ENCODE results near the gene ATR. TPM values are rescaled to one million over a fixed set of nuclear protein-coding genes. Genes with fewer than 3 reads are reported as not detected.

The ATR gene
- total and polyA plus RNA-seq, 10 of the 15 experiments (the other 5 are each of a cell fraction or from before 2014, with no cell fraction given) = 21.0 to 41.5 (median 30.1) TPM

DNA sequence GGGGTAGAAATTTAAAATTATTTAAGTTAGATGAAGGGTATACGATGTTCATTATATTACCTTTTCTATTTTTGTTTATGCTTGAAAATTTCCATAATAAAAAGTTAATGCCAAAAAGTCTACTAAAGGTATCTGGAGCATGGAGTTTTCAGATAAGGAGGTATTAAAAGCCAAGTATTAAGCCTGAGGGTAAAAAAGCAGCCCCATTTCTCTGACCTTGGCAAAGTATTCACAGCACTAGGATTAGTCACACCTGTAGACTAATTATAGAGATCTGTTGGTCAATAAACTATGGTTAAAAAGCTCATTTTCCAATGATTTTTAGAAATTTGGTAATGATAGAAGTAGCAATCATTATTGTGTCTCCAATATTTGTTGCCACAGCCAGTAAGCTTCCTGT lies 153.8 kb downstream of the ATR start:
- intact Hi-C loops (cut with micrococcal nuclease; ENCODE audit: unreplicated experiment) = no loop called here

GRCh38 chr3:142418926-142419592 lies 159.5 kb downstream of the ATR start:
- H3K9me3 ChIP-seq (replicated peaks; ENCODE audit: control insufficient read depth, insufficient read depth, low read length) = no peaks in the 10 kb centered on the region
- H3K4me3 ChIP-seq = no peak overlapping the region
- H4K20me1 ChIP-seq (ENCODE audit: control insufficient read depth, insufficient read depth) = no peaks in the 10 kb centered on the region
- SMC1A ChIA-PET (ENCODE audit: uncharacterized antibody, unreplicated experiment) = no interaction called here
- CTCF ChIA-PET = no interaction called here
- H3K4me2 ChIP-seq (ENCODE audit: control insufficient read depth, insufficient read depth) = no peak overlapping the region
- no peak for ATAC-seq
- TF ChIP-seq HCFC1 (IDR thresholded peaks at IDR 0.05; ENCODE audit: low read length) = no peak
- POLR2A ChIA-PET = no interaction called here
- no TSS peak for BruUV-seq (replicated peaks)
- H3K36me3 ChIP-seq (ENCODE audit: control insufficient read depth in 2 of 2, insufficient read depth in 2 of 2, low read length in 1 of 2) = peaks cover 0 to 13% of the 10 kb centered on the region in 2 experiments; a peak in 2 of 4 replicates
- RAD21 ChIA-PET (ENCODE audit: unreplicated experiment) = no interaction called here
- intact Hi-C loops (cut with micrococcal nuclease; ENCODE audit: unreplicated experiment) = no loop called here
- DNase-seq (ENCODE audit: low read depth, low spot score) = no peak
- no peak for FAIRE-seq
- no peak overlapping the region for H2AFZ ChIP-seq (ENCODE audit: control insufficient read depth, low read depth, low read length)
- H3K9ac ChIP-seq (ENCODE audit: control insufficient read depth, insufficient read depth, low read length) = no peak overlapping the region
- 80% methylated on average over 5 of the region's 5 CpGs for WGBS (ENCODE audit: insufficient coverage, insufficient replicate concordance, low lambda C conversion rate, missing lambda C conversion rate)
- in situ Hi-C loops (cut with MboI) = no loop called here
- H3K27ac ChIP-seq (ENCODE audit: control insufficient read depth, insufficient read depth) = no peak overlapping the region
- no peaks in the 10 kb centered on the region for H3K27me3 ChIP-seq (replicated peaks in 1 of 2; ENCODE audit: control insufficient read depth in 2 of 2, insufficient read depth in 2 of 2, low read length in 1 of 2)
- no peaks in the 10 kb centered on the region for H3K79me2 ChIP-seq (ENCODE audit: control insufficient read depth, insufficient read depth, low read length)
- H3K4me1 ChIP-seq (ENCODE audit: control insufficient read depth, insufficient read depth, low read length) = no peaks in the 10 kb centered on the region

More for the DNA sequence above, 153.8 kb downstream of the ATR start:
- FAIRE-seq (no peak), ATAC-seq (no peak), DNase-seq (ENCODE audit: low read depth, low spot score) (no peak)
- H3K27me3 ChIP-seq (replicated peaks in 1 of 2; ENCODE audit: control insufficient read depth in 2 of 2, insufficient read depth in 2 of 2, low read length in 1 of 2) = no peaks in the 10 kb centered on the region
- no TSS peak for BruUV-seq (replicated peaks)
- H3K9me3 ChIP-seq (replicated peaks; ENCODE audit: control insufficient read depth, insufficient read depth, low read length) = no peaks in the 10 kb centered on the region
- POLR2A ChIA-PET = no interaction called here
- no peak overlapping the region for H3K9ac ChIP-seq (ENCODE audit: control insufficient read depth, insufficient read depth, low read length)
- no peak overlapping the region for H3K4me2 ChIP-seq (ENCODE audit: control insufficient read depth, insufficient read depth)
- no peak overlapping the region for H3K4me3 ChIP-seq
- peaks cover 0 to 6% of the 10 kb centered on the region in 2 experiments; a peak in 2 of 4 replicates for H3K36me3 ChIP-seq (ENCODE audit: control insufficient read depth in 2 of 2, insufficient read depth in 2 of 2, low read length in 1 of 2)
- SMC1A ChIA-PET (ENCODE audit: uncharacterized antibody, unreplicated experiment) = no interaction called here
- in situ Hi-C loops (cut with MboI) = no loop called here
- CTCF ChIA-PET = no interaction called here
- H2AFZ ChIP-seq (ENCODE audit: control insufficient read depth, low read depth, low read length) = no peak overlapping the region
- H3K27ac ChIP-seq (ENCODE audit: control insufficient read depth, insufficient read depth) = no peak overlapping the region
- 100% methylated on average over 1 of the region's 1 CpG for WGBS (ENCODE audit: insufficient coverage, insufficient replicate concordance, low lambda C conversion rate, missing lambda C conversion rate)
- RAD21 ChIA-PET (ENCODE audit: unreplicated experiment) = no interaction called here
- no peaks in the 10 kb centered on the region for H3K79me2 ChIP-seq (ENCODE audit: control insufficient read depth, insufficient read depth, low read length)
- no peaks in the 10 kb centered on the region for H4K20me1 ChIP-seq (ENCODE audit: control insufficient read depth, insufficient read depth)
- H3K4me1 ChIP-seq (ENCODE audit: control insufficient read depth, insufficient read depth, low read length) = no peaks in the 10 kb centered on the region
- TF ChIP-seq, protein P1, sequence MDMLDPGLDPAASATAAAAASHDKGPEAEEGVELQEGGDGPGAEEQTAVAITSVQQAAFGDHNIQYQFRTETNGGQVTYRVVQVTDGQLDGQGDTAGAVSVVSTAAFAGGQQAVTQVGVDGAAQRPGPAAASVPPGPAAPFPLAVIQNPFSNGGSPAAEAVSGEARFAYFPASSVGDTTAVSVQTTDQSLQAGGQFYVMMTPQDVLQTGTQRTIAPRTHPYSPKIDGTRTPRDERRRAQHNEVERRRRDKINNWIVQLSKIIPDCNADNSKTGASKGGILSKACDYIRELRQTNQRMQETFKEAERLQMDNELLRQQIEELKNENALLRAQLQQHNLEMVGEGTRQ (IDR thresholded peaks at IDR 0.05; ENCODE audit: borderline replicate concordance, low read depth, low read length) = no peak
- no peak for TF ChIP-seq NR2C2 (IDR thresholded peaks at IDR 0.05; ENCODE audit: borderline replicate concordance, control insufficient read depth, insufficient read length, low read depth)
